HG03520 (cell line): ENCODE data around the gene MFSD12.

Experiments used
- ATAC-seq: cut with Tn5 transposase; IDR thresholded peaks from one replicate; pipeline ENCODE4 v1.9.1; 2021; ENCODE audit warnings: mild to moderate bottlenecking, moderate library complexity; ENCODE audit not compliant: unreplicated experiment

The MFSD12 gene

DNA sequence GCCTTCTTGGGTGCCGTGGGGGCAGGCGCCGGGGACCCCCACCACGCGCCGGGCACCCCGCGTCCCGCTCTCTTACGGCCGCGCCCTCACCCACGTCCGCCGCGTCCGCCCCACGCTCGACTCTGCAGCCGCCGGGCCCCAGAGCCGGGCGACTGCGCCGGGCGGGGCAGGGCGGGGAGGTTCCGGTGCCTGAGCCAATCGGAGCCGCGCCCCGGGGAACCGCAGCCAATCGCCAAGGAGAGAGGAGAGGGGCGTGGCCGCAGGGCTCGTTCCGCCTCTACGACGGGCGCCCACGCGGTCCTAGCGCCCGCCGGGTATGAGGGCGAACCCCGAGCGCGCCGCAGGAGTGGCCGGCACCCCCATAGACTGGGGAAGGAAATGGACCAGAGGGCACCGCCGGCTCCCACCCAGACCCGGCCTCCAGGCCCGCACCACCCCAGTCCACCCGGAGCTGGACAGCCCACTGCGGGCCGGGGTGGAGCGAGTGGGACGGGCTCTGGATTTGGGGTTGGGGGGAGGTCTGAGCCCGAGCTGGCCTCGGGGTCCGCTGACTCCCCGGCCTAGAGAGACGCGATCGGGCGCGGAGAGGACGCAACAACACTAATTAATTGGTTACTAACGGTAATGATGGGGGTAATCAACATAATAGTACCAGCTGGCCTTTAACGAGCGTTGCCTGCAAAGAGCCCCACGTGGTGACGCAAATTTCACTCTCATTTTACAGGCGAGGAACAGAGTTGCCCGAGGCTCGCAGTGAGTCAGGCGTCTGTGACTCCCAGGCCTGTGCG lies at the start of gene MFSD12:
MFSD12 (minus strand) TSS at position 126 of the 788 bp plus-strand sequence. CDS start 183 bp downstream, outside the sequence.
- ATAC-seq = peak; percentile 73

DNA sequence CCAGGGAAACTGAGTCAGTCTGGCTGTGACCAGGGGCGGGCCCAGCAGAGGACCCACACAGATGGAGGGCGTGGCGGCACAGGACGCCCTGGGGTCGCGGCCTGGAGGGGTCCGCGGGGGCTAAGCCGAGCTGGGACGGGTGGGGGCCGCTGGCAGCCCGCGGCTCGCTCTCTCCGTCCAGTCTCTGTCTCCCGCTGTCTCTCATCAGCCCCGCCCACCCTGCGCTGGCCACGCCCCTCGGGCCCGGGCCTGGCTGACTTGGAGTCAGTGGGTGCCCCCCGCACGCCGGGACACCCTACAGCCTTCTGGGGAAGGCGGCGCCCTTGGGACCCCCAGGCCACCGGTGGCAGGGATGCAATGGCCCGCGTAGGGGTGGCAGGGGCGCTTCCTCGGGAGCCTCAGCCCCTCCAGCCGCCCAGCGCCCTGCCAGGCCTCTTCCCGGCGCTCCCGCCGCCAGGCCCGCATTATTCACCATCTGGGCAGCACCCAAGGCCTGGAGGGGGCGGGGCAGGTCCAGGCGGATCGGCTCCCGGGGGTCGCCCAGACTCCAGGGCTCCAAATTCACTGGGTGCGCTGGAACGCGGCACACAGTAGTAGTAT lies 49.4 kb upstream of the MFSD12 start, which contains the start of gene TBXA2R:
TBXA2R (minus strand) TSS at position 186 of the 600 bp plus-strand sequence. CDS start 6,241 bp downstream, outside the sequence.
- no peak for ATAC-seq

DNA sequence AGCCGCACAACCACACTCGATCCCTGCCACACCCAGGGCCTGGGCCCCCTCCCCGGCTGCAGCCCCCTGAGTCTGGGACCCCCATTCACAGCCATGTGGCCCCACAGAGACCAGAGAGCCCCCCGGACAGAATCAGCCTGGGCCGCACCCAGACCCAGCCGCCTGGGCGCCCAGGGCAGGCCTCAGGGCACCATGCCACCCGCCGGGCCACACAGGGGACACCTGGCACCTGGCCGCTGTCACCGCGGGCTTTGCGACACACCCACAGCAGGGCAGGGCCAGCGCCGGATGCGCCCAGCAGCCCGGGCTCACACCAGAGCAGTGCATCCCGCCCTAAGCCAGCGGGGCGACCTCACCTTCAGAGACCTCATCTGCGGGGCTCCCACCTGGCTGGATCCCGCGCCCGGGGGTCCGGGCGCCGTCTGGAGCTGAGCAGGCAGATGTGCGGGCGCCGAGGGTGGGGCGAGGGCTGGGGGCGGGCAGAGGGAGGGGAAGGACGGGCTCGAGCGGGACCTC lies 48.8 kb upstream of the MFSD12 start:
- ATAC-seq = no peak

DNA sequence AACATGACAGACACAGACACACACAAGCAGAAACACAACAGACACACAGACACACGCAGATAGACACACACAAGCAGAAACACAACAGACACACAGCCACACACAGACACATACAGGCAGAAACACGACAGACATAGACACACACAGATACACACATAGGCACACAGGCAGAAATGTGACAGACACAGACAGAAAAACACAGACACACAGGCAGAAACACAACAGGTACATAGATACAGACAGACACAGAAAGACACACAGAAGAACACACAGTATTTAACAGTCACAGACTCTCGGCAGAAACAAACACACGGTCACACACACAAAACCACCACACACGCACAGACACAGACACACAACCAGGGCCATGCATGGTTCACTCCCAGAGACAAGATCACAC lies 48.4 kb upstream of the MFSD12 start:
- ATAC-seq = no peak

DNA sequence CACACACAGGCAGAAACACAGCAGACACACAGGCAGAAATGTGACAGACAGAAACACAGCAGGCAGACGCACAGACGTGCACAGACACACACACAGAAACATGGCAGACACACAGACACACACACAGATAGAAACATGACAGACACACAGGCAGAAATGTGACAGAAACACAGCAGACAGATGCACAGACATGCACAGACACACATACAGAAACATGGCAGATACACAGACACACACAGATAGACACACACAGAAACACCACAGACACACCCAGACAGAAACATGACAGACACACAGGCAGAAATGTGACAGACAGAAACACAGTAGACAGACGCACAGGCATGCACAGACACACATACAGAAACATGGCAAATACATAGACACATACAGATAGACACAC lies 48.0 kb upstream of the MFSD12 start:
- ATAC-seq = no peak

DNA sequence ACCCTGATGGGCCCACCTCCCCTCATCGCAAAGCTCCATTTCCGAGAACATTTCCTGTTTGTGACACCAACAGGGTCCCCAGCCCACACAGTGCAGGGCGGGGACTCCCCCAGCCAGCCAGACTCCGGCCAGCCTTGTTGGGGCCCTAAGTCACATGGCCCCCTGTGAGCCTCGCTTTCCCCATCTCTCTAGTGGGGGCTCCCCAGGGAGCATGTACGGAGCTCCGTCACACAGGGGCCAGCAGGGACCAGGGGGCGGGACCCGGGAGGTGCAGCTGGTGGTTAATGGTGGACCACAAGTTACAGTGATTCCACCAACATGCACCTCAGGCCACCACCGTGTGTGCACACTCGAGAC lies 47.6 kb upstream of the MFSD12 start:
- ATAC-seq = no peak

DNA sequence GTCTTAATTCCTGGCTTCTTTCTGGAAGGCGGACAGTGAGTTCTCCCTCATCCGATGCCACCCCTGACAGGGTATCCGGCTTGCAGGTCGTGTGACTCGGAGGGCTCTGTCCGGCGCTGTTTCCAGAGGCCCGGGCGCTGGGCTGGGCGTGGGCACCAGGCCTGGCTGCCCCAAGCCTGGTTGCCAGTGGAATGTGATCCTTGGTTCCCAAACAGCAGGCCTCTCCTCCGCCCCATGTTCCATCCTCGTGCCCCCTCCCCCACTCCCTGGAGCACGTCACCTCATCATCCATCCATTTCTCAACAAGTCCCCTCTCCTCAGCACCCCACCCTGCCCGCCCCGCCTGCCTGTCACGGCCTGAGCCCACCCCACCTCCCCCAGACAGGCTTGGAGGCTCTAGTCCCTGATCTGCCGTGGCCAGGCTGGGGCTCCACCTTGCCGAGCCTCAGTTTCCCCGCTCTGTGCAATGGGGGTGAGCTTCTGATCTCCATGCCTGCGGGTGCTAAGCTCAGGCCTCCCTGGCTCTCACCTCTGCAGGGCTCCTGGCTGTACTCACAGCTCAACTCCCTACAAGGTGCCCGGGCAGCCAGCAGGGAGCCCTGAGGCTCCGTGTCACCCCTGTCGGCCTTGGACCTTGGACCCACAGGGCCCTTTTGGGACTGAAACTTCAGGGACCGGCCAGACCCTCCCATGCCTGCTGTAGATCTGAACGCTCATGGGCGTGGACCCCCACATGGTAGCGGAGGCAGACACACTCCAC lies 47.0 kb upstream of the MFSD12 start:
- ATAC-seq = no peak

DNA sequence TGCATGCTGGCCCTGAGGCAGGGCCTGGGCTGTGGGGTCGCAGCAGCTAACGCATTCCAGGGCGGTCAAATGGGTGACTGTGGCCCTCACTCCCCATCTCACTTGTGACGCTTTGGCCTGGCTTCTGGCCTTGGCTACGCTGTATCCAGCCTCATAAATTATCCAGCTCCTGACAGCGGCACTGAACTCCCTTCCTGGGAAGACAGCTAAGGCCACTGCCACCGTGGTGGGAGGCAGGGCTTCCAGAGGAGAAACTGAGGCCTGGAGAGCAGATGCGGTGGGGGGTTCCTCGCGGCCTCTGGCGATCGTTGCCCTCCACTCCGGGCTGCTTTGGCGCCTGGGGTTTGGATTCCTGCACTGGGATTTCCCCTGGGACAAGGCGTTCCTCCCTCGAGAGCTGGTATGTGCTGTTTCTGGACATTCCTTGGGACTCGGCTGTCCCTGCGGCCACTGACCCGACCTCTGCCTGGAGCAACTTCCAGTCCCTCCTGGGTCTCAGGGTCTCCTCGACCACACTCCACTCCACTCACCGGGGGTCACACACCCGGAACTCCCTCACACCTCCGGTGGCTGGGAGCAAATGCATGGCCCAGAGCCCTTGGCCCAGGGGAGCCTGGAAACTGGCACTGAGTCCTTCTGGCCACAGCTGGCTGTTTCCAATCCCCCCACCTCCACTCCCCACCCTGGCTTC lies 45.9 kb upstream of the MFSD12 start:
- no peak for ATAC-seq

DNA sequence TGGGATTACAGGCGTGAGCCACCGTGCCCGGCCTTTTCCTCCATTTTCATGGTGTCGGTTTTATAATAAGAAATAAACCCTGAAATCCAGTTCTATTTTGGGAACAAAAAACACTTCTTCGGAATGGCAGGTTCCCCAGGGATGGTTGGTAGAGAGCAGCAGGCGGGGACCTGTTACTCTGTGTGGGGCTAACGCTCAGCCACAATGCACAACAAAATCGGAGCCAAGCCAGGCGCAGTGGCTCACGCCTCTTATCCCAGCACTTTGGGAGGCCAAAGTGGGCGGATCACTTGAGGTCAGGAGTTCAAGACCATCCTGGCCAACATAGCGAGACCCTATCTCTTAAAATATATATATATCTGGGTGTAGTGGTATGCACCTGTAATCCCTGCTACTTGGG lies 43.6 kb upstream of the MFSD12 start:
- no peak for ATAC-seq

DNA sequence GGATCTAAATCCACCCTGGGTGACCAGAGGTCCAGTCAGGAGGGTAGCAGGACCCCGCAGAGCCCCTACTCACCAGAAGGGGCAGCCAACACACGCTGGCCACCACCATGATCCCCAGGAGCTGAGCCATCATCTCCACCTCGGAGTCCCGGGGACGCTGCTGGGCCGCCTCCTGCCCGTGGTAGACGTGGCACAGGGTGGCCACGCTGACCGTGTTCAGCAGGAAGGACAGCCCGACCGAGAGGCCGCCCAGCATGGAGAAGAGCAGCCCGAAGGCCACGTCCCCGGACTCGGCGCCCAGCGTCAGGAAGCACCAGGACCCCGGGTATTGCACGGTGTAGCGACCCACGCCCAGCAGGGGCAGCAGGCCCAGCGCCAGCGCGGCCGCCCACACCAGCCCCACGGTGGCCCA lies 42.4 kb upstream of the MFSD12 start:
- no peak for ATAC-seq

DNA sequence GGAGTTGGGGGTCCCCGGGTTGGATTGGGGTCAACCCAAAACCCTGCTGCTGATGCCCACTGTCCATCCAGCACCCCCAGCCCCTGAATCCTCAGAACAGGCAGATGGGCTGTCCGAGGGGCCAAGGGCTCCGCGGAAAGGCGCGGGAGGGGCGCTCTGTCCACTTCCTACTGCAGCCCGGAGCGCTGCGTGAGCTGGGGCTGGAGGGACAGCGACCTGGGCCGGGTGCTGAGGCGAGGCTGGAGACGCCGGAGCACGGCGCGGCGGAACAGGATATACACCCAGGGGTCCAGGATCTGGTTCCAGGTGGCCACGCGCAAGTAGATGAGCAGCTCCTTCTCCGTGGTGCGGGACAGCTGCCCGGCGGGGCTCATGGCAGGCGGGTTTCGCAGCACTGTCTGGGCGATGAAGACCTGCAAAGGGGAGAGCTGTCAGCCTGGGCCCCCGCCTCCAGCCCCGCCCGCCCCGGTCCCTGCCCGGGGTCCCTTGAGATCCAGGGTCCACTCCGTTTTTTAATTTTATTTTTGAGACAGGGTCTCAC lies 38.2 kb upstream of the MFSD12 start:
- no peak for ATAC-seq

DNA sequence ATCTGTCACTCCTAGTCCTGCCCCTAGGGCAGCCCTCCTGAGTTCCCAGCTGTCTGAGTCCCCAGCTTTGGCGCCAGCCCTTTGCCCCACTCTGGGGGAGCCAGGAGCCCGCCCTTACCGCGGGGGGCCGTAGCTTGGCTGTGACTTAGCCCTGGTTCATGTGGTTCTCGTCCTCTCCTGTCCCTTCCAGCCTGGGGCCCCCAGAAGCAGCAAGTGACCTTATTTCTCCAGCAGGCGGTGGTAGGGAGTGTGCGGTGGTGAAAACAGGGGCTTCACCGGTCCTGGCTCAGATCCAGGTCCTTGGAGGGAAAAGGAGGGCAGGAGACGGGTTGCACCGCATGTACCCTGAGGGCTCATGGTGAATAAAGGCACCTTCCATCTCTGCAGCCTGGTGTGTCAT lies 35.8 kb upstream of the MFSD12 start:
- ATAC-seq = no peak

DNA sequence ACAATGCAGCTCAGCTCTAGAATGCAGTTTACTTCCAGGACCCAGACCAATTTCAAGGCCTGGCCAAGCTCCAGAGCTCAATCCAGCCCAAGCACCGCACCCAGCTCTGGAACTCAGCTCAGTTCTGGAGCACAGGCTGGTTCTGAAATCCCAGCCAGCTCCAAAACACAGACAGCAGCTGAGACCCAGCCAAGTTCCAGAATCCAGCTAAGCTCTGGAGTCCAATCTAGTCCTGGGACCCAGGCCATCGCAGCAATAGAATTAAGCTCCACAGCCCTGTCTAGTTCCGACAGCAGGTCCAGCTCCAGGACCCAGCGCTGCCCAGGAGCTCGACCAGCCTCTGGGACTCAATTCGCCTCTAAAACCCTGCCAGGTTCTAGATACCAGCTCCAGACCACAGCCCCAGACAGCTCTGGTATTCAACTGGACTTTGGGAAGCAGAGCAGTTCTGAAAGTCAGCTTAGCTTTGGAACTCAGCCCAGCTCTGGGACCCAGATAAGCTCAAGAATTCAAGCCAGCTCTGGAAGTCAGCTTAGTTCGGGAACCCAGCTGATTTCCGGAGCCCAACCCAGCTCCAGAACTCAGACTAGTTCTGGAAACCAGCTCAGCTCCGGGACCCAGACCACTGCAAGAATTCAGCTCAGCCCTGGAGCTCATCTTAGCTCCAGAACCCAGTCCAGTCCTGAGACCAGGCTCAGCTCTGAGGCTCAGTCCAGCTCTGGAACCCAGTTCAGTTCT lies 34.7 kb upstream of the MFSD12 start:
- no peak for ATAC-seq

DNA sequence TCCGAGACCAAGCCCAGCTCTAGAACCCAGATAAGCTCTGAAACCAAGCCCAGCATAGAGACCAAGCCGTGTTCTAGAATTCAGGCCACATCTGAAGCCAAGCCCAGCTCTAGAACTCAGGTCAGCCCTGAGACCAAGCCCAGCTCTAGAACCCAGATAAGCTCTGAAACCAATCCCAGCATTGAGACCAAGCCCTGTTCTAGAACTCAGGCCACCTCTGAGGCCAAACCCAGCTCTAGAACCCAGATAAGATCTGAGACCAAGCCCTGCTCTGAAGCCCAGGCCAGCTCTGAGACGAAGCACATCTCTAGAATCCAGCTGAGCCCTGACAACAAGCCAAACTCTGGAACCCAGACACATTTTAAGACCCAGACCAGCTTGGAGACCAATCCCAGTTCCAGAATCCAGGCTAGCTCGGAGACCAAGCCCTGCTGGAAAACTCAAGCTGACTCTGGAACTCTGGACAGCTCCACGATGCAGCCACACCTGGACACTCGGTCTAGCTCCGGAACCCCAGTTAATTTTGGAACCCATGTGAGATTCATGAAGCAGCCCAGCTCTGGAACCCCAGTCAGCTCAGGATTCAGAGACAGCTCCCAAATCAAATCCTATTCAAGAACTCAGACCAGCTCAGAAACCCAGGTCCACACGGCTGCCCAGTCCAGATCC lies 33.7 kb upstream of the MFSD12 start:
- ATAC-seq = no peak

DNA sequence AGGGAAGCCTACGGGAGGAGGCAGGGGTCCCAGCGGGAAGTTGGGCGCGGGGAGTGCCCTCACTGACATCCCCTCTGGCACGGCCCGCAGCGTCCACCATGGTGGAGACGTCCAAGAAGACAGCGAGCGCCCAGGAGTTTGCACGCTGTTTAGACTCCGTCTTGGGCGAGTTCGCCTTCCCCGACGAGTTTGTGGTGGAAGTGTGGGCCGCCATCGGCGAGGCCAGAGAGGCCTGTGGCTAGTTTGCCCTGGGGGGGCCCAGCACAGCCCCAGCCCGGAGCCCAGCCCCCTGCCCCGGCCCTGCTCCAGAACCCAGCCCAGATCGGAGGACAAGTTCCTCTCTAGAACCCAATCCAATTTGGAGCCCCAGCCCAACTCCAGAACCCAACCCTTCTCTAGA lies 32.6 kb upstream of the MFSD12 start:
- ATAC-seq = no peak

DNA sequence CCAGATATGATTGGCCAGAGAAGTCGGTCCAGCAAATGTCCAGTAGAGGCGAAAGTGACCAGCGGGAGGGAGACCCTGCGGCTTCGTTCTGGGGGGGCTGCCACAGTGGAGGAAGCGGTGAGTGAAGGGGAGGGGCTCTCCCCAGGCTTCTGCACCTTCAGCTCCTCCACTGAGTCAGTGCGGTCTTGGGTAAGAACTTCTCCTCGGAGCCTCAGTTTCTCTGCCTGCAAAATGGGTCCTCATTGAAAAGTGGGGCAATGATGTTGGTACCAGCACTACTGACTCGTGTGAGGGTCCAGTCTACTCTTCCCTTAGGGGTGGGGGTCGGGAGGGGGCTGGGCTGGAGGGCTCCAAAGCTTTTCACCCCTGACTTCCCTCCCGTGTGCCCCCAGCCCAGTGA lies 32.1 kb upstream of the MFSD12 start:
- no peak for ATAC-seq

DNA sequence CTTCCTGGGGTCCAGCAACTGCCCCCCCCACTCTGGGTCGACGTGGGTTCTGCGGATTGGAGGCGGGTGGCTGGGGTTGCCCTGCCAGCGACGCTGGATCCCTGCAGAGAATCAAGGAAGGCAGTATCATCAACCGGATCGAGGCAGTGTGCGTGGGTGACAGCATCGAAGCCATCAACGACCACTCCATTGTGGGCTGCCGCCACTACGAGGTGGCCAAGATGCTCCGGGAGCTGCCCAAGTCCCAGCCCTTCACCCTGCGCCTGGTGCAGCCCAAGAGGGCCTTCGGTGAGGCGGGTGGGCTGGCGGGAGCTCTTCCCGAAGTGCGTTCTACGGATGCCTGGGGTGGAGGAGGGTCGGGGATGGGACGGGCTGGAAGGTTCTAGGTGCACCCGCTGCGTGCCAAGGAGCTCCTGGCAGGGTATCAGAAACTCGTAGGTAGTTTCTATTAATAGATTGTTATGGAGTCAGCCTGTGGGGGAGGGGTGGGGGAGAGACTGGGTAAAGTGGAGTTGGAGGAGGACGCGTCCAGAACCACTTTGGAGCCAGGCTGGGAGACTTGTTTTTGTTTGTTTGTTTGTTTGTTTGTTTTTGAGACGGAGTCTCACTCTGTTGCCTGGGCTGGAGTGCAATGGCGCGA lies 29.4 kb upstream of the MFSD12 start:
- no peak for ATAC-seq

DNA sequence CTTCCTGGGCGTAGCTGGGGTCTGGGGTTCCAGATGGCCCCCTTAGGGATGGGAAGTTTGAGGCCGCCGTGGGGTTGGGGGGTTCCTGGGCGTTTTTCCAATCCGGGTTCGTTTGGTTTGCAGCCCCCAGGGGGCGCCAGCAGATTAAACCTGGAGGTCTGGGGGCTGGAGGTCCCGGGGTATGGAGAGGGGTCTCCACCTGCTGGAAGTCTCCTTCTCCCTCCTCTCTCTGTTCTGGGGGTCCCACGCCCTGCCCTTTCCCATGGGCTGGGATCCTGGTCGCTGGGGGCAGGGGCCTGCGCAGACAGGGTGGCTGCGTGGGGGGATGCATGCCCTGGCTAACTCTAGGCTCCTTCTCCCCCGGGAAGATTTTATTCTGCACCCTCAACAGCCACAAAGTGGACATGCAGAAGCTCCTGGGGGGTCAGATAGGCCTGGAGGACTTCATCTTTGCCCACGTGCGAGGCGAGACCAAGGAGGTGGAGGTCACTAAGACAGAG lies 28.8 kb upstream of the MFSD12 start:
- ATAC-seq = no peak
